GM21825 (cell line): ENCODE measurements around the gene CLDN20.
"Not testable (repeated sequence)": the region's sequence is repeated elsewhere in the genome, so short reads cannot be mapped to it uniquely, and the experiment has no call there.

Experiments used
- ATAC-seq: cut with Tn5 transposase; IDR thresholded peaks from one replicate; pipeline ENCODE4 v1.9.1; 2021; ENCODE audit warnings: mild to moderate bottlenecking, moderate library complexity; ENCODE audit not compliant: unreplicated experiment

CLDN20 gene

GRCh38 chr6:155309150-155309549, 45.3 kb downstream of the CLDN20 start:
- no peak for ATAC-seq

- ATAC-seq, result no peak
These were observed 46.8 kb downstream of the CLDN20 start for GRCh38 chr6:155310596-155310995.

- no peak for ATAC-seq
These were observed 47.3 kb downstream of the CLDN20 start for GRCh38 chr6:155311086-155311485.

- ATAC-seq, result no peak
These were observed 47.8 kb downstream of the CLDN20 start for GRCh38 chr6:155311583-155311982.

GRCh38 chr6:155312950-155313349, 49.1 kb downstream of the CLDN20 start:
- ATAC-seq, result not testable (repeated sequence)

GRCh38 chr6:155313602-155314091, 49.8 kb downstream of the CLDN20 start:
- ATAC-seq, result peak; percentile 10

GRCh38 chr6:155314092-155314772, 50.4 kb downstream of the CLDN20 start, which contains the start of gene TFB1M:
TFB1M (minus strand) TSS chr6:155314484; CDS start chr6:155314428, 56 bp downstream.
- peak; percentile 96 for ATAC-seq

- ATAC-seq, result peak; percentile 52
These were observed 51.1 kb downstream of the CLDN20 start for GRCh38 chr6:155314773-155315515.

GRCh38 chr6:155315516-155315871, 51.7 kb downstream of the CLDN20 start:
- ATAC-seq, result no peak

GRCh38 chr6:155316419-155316818, 52.6 kb downstream of the CLDN20 start:
- no peak for ATAC-seq

GRCh38 chr6:155317186-155317585, 53.4 kb downstream of the CLDN20 start:
- ATAC-seq, result no peak

GRCh38 chr6:155319902-155320301, 56.1 kb downstream of the CLDN20 start:
- ATAC-seq, result peak; percentile 39

- no peak for ATAC-seq
These were observed 60.4 kb downstream of the CLDN20 start for GRCh38 chr6:155324172-155324571.

- no peak for ATAC-seq
These were observed 61.2 kb downstream of the CLDN20 start for GRCh38 chr6:155324993-155325392.

GRCh38 chr6:155325700-155326516, 62.1 kb downstream of the CLDN20 start:
- ATAC-seq, result no peak
